Keratinocyte (primary cell): ENCODE results near the gene VPS26C. TPM values are rescaled to one million over a fixed set of nuclear protein-coding genes. Genes with fewer than 3 reads are reported as not detected.

Experiments used
- DNase-seq: peaks from one replicate; pipeline ENCODE4 v3.0.0-alpha.2; 2011; ENCODE audit warnings: low read depth, missing footprints, low spot score
- FAIRE-seq: peaks from 2 replicates; lab custom pipeline; 2011; peaks lifted over from hg19 to GRCh38; lab: Jason Lieb, UNC
- H2AFZ ChIP-seq: 2 replicates; pipeline ENCODE4 v1.6.0; 2012; ENCODE audit warnings: low read length, control low read depth, inconsistent platforms; ENCODE audit not compliant: control insufficient read depth
- H3K27ac ChIP-seq: 2 replicates; pipeline ENCODE4 v1.5.1; 2011; ENCODE audit warnings: low read length; ENCODE audit not compliant: control insufficient read depth, insufficient read depth
- H3K27me3 ChIP-seq: 3 replicates; pipeline ENCODE4 v1.6.0; 2011; ENCODE audit warnings: low read length; ENCODE audit not compliant: control insufficient read depth, insufficient read depth; ENCODE audit errors: extremely low read depth
- H3K36me3 ChIP-seq, 2 experiments: 2 replicates in 1 of 2; 3 replicates in 1 of 2; pipeline ENCODE4 v1.5.1; 2011; ENCODE audit warnings: low read length in 2 of 2, mild to moderate bottlenecking in 1 of 2; ENCODE audit not compliant: control insufficient read depth in 2 of 2, insufficient read depth in 2 of 2; ENCODE audit errors: extremely low read depth in 1 of 2
- H3K4me1 ChIP-seq: 3 replicates; pipeline ENCODE4 v1.5.1; 2011; ENCODE audit warnings: low read length; ENCODE audit not compliant: control insufficient read depth, insufficient read depth; ENCODE audit errors: extremely low read depth
- H3K4me2 ChIP-seq: 3 replicates; pipeline ENCODE4 v1.6.0; 2011; ENCODE audit warnings: low read depth, low read length; ENCODE audit not compliant: control insufficient read depth, insufficient read depth; ENCODE audit errors: extremely low read depth
- H3K4me3 ChIP-seq, 3 experiments: fragments of 200-600 bp in 1 of 3; sonication (generic) in 1 of 3; 2 replicates in 2 of 3; 3 replicates in 1 of 3; pipeline ENCODE4 v1.5.1; 2011 to 2016; ENCODE audit warnings: low read length in 3 of 3, mild to moderate bottlenecking in 3 of 3, control low read depth in 2 of 3, inconsistent platforms in 1 of 3, low read depth in 1 of 3, mixed read lengths in 1 of 3, mixed run types in 1 of 3, moderate library complexity in 1 of 3; ENCODE audit not compliant: control insufficient read depth in 2 of 3, insufficient read depth in 2 of 3; ENCODE audit errors: extremely low read depth in 1 of 3
- H3K79me2 ChIP-seq: 2 replicates; pipeline ENCODE4 v1.6.0; 2012; ENCODE audit warnings: low read length; ENCODE audit not compliant: control insufficient read depth, insufficient read depth
- H3K9ac ChIP-seq: 3 replicates; pipeline ENCODE4 v1.6.0; 2011; ENCODE audit warnings: low read length; ENCODE audit not compliant: control insufficient read depth, insufficient read depth; ENCODE audit errors: extremely low read depth
- H3K9me1 ChIP-seq: 3 replicates; pipeline ENCODE4 v1.6.0; 2011; ENCODE audit warnings: low read length; ENCODE audit not compliant: control insufficient read depth, insufficient read depth; ENCODE audit errors: extremely low read depth
- H3K9me3 ChIP-seq: 2 replicates; pipeline ENCODE4 v1.5.1; 2012; ENCODE audit warnings: low read depth, low read length; ENCODE audit not compliant: control insufficient read depth
- H4K20me1 ChIP-seq: 3 replicates; pipeline ENCODE4 v1.6.0; 2011; ENCODE audit warnings: low read length; ENCODE audit not compliant: control insufficient read depth, insufficient read depth; ENCODE audit errors: extremely low read depth
- CTCF ChIP-seq, 3 experiments: IDR thresholded peaks in 1 of 3; conservative IDR thresholded peaks in 1 of 3; optimal IDR thresholded peaks in 1 of 3; 2 replicates in 2 of 3; 3 replicates in 1 of 3; pipeline versions ENCODE3 to v1.5.1; 2011; ENCODE audit warnings: low read length in 3 of 3, mild to moderate bottlenecking in 3 of 3, moderate library complexity in 2 of 3, control low read depth in 1 of 3, inconsistent platforms in 1 of 3; ENCODE audit not compliant: insufficient read depth in 2 of 3; ENCODE audit errors: extremely low read depth in 1 of 3
- EZH2 ChIP-seq: IDR thresholded peaks from one replicate; pipeline ENCODE4 v1.6.1; 2012; ENCODE audit warnings: inconsistent platforms, mild to moderate bottlenecking, low read length, moderate library complexity
- dilution Hi-C: fragments of 300-500 bp; cut with MboI; formaldehyde crosslinking; loops from one replicate; pipeline ENCODE4 v1.7.0; 2020; ENCODE audit warnings: low sequenced_read_pairs; ENCODE audit not compliant: extremely low pct_ligation_motif_present
- polyA plus RNA-seq, 5 experiments: library from polyadenylated mRNA; depleted of rRNA in 3 of 5; stranded (reverse) in 3 of 5; stranded (forward) in 1 of 5; unstranded in 1 of 5; fragments of >200 nt; gene quantifications; 1 replicate in 1 of 5; 2 replicates in 3 of 5; 3 replicates in 1 of 5; pipeline versions ENCODE4 v1.2.1 to v1.2.3, GENCODE V29; 2011 to 2012; ENCODE audit warnings: missing spikeins in 2 of 5, low read depth in 1 of 5, low replicate concordance in 1 of 5

The VPS26C gene
- polyA plus RNA-seq, 1 donor (not counting 4 experiments of a cell fraction or from before 2014, with no cell fraction given): 41.3 TPM

DNA sequence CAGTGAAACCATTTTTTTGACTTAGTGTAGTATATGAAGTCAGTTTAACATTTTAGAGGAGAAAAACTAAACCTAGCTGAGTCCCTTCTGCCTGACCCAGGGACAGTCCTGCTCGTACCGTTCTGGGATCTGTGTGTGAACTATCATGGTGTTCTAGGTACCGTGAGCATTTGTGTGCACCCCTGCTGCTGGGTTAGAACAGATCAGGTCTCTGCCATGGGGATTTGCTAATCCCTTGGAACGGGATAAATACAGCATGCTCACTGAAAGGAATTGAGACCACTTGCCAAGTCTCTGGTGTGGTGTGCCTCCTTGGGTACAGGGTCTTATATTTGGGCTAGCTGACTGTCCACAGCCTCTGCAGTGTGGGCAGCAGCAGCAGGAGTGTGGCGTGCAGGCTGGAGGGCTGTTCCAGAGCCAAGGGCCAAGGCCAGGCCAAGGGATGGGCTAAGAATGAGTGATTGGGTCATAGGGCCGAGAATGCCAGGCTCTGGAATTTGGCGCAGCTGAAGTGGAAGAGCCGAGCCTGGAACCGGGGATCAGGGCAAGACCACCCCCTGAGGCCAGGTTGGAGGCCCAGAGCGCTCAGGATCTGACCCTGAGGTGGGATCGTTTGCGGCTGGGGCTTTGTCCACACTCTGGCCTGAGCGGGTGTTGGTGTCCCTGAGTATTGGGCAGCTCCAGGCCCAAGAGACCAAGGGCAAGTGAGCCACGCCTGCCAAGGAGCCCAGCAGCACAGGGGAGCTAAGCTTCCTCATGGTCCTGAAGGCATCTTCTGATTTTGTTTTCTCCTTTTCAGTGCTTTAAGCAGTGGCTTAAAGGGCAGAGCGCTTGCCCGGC is 66.3 kb downstream of the VPS26C start:
- no peak overlapping the region for H3K4me3 ChIP-seq
- H3K27me3 ChIP-seq: no peaks in the 10 kb centered on the region
- peaks cover 10% of the 10 kb centered on the region for H3K4me1 ChIP-seq
- dilution Hi-C loops: no loop called here
- no peak overlapping the region for H2AFZ ChIP-seq
- no peak for FAIRE-seq
- H3K79me2 ChIP-seq: no peaks in the 10 kb centered on the region
- H3K4me2 ChIP-seq: no peak overlapping the region
- no peak for DNase-seq
- no peaks in the 10 kb centered on the region for H4K20me1 ChIP-seq
- H3K9me1 ChIP-seq: no peaks in the 10 kb centered on the region
- no peak overlapping the region for H3K9ac ChIP-seq
- no peaks in the 10 kb centered on the region for H3K9me3 ChIP-seq
- H3K36me3 ChIP-seq: peaks cover 17 to 20% of the 10 kb centered on the region in 2 experiments
- no peak overlapping the region for H3K27ac ChIP-seq
- TF ChIP-seq CTCF (optimal IDR thresholded peaks at IDR 0.05 in 1 of 3, IDR thresholded peaks at IDR 0.05 in 1 of 3, conservative IDR thresholded peaks at IDR 0.05 in 1 of 3; ENCODE audit: extremely low read depth in 1 of 3, insufficient read depth in 2 of 3, low read length in 3 of 3): no peak
- no peak for TF ChIP-seq EZH2

GRCh38 chr21:37199057-37199924 is 67.8 kb downstream of the VPS26C start:
- H3K79me2 ChIP-seq: no peaks in the 10 kb centered on the region
- H3K9ac ChIP-seq: peak overlapping the region; percentile 30
- no peak for DNase-seq
- H3K36me3 ChIP-seq: peaks cover 27% of the 10 kb centered on the region in 2 experiments
- dilution Hi-C loops: no loop called here
- no peak overlapping the region for H3K4me2 ChIP-seq
- no peaks in the 10 kb centered on the region for H4K20me1 ChIP-seq
- H3K9me1 ChIP-seq: no peaks in the 10 kb centered on the region
- no peaks in the 10 kb centered on the region for H3K9me3 ChIP-seq
- H3K4me3 ChIP-seq: no peak overlapping the region
- H2AFZ ChIP-seq: no peak overlapping the region
- no peaks in the 10 kb centered on the region for H3K27me3 ChIP-seq
- FAIRE-seq: peak; percentile 9
- TF ChIP-seq EZH2 (no peak), CTCF (optimal IDR thresholded peaks at IDR 0.05 in 1 of 3, IDR thresholded peaks at IDR 0.05 in 1 of 3, conservative IDR thresholded peaks at IDR 0.05 in 1 of 3; ENCODE audit: extremely low read depth in 1 of 3, insufficient read depth in 2 of 3, low read length in 3 of 3) (no peak)
- H3K27ac ChIP-seq: peak overlapping the region; percentile 70
- peaks cover 10% of the 10 kb centered on the region for H3K4me1 ChIP-seq
